HL-60/S4 treated with phorbol 12-myristate 13-acetate at 8.2 ng/mL for 4 days and 3 days (cell line): ENCODE results near the gene DPPA5.
"Not testable (repeated sequence)": the region's sequence is repeated elsewhere in the genome, so short reads cannot be mapped to it uniquely, and the experiment has no call there.

Experiments used
- in situ Hi-C: fragments of 300-500 bp; cut with MboI; formaldehyde crosslinking; loops from 2 replicates; pipeline ENCODE4 v1.15.0; 2022; ENCODE audit warnings: low sequenced_read_pairs

Gene DPPA5

GRCh38 chr6:73303773-73304172 is 50.3 kb downstream of the DPPA5 start:
- in situ Hi-C loops = not testable (repeated sequence)
